ENCODE data around the gene SLC24A3.

DNA sequence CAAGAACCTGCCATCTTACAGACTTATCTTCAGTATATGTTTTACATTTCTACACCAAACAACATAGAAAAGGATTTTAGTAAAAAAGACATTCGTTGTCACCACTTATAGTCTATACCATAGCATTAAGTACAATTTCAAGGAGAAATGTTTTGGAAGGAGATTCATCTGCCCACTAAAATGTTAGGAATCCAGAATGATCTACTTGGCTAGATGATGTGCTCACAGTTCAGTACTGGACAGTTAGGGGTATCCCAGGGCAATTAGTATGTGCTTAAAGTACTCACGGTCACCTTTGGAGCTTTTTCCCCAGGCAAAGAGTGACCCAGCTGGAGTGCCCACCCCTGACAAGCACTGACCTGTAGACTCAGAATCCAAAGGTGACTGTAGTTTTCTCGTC is 222.9 kb downstream of the SLC24A3 start:
- TF ChIP-seq, protein P1, sequence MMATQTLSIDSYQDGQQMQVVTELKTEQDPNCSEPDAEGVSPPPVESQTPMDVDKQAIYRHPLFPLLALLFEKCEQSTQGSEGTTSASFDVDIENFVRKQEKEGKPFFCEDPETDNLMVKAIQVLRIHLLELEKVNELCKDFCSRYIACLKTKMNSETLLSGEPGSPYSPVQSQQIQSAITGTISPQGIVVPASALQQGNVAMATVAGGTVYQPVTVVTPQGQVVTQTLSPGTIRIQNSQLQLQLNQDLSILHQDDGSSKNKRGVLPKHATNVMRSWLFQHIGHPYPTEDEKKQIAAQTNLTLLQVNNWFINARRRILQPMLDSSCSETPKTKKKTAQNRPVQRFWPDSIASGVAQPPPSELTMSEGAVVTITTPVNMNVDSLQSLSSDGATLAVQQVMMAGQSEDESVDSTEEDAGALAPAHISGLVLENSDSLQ (IDR thresholded peaks at IDR 0.05) = no peak
- no peak for TF ChIP-seq FOXA1 (IDR thresholded peaks at IDR 0.05)
- TF ChIP-seq BHLHE40 (IDR thresholded peaks at IDR 0.05; ENCODE audit: borderline replicate concordance) = no peak
- TF ChIP-seq SUZ12 (IDR thresholded peaks at IDR 0.05) = no peak
- no peak for TF ChIP-seq LEF1 (IDR thresholded peaks at IDR 0.05; ENCODE audit: borderline replicate concordance)
- TF ChIP-seq SP1 (IDR thresholded peaks at IDR 0.05) = no peak
- TF ChIP-seq FOXM1 (IDR thresholded peaks at IDR 0.05; ENCODE audit: borderline replicate concordance) = no peak
- no peak for TF ChIP-seq FOXK2 (IDR thresholded peaks at IDR 0.05)
- TF ChIP-seq NFRKB (IDR thresholded peaks at IDR 0.05) = no peak
- no peak for TF ChIP-seq TARDBP (IDR thresholded peaks at IDR 0.05)
- TF ChIP-seq ELF4 (IDR thresholded peaks at IDR 0.05) = no peak
- TF ChIP-seq ARNT (IDR thresholded peaks at IDR 0.05) = no peak
- no peak for TF ChIP-seq CTBP1 (IDR thresholded peaks at IDR 0.05; ENCODE audit: borderline replicate concordance)
